ENCODE results near the gene SEMA5B.

SEMA5B gene

DNA sequence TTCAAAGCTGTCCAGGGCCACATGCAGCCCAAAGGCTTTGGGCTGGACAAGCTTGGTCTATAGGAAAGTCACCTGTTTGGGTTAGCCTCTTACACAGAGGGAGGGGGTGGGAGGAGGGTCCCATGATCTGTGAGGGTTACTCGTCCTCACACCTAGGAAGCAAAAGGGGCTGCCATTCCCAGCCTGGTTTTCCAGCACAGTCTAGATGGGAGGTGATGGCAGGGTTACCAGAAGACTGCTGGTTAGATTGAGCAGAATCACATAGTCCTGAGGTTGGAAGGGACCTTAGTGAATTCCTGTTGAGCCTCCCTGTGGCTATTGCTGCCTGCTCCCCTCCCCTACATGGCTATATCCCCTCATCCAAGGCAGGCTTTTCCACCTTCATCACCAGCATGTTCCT lies 101.8 kb downstream of the SEMA5B start:
- H3K36me3 ChIP-seq (ENCODE audit: insufficient read depth, low read length), result no peaks in the 10 kb centered on the region

DNA sequence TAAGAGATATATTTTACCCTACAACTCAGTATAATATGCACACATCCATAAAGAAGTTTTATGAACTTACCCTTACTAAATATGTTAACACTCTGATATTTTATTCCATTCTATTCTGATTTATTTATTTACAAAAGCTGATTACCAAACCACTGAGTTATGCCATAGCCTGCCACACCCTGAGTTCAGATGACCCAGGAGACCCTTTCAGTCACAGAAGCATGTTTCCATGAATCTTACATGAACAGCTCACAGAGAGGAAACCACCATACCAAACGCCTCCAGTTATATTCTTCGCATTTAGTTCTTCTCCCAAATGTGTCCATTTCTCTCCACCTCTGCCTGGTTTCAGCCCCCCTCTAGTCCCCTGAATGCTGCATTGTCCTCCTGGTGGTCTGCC lies 103.5 kb downstream of the SEMA5B start:
- no peak overlapping the region for H3K4me3 ChIP-seq (ENCODE audit: low read depth in 1 of 2, low read length in 2 of 2)
- H3K9ac ChIP-seq (ENCODE audit: low read length), result no peak overlapping the region
- no peak overlapping the region for H3K27ac ChIP-seq (ENCODE audit: low read depth, low read length)
- no peaks in the 10 kb centered on the region for H3K9me3 ChIP-seq (ENCODE audit: low read length)
- H3K36me3 ChIP-seq (ENCODE audit: insufficient read depth, low read length), result no peaks in the 10 kb centered on the region
- peaks cover 16 to 20% of the 10 kb centered on the region in 2 donors for H3K27me3 ChIP-seq (ENCODE audit: control insufficient read depth in 1 of 2, insufficient read depth in 2 of 2, low read length in 2 of 2)
- no peaks in the 10 kb centered on the region for H3K4me1 ChIP-seq (ENCODE audit: insufficient read depth, low read length)

More for the DNA sequence above, 101.8 kb downstream of the SEMA5B start:
- Histone ChIP-seq H3K9ac (ENCODE audit: low read length) (no peak overlapping the region), H3K27ac (ENCODE audit: low read depth, low read length) (no peak overlapping the region), H3K4me3 (ENCODE audit: low read depth in 1 of 2, low read length in 2 of 2) (no peak overlapping the region), H3K9me3 (ENCODE audit: low read length) (no peaks in the 10 kb centered on the region), H3K27me3 (ENCODE audit: control insufficient read depth in 1 of 2, insufficient read depth in 2 of 2, low read length in 2 of 2) (peaks cover 16 to 20% of the 10 kb centered on the region in 2 donors), H3K4me1 (ENCODE audit: insufficient read depth, low read length) (no peaks in the 10 kb centered on the region)

DNA sequence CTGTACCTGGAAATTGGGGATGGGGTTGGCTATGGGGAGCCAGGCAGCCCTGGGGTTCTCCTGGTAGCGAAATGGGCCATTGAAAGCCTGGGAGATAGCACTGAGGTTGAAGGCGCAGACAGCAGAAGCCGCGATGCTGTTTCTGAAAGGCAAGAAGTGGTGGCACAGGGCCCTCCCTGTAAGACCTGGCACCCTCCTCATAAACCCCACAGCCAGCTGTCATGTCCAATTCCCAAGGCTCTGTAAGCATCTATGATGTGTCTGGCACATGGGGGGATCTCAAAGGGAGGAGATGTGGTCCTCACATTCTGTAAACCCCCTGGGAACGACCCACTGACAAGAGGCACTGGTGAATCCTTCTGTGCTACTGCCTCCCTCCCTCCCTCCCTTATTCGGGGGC lies 104.0 kb downstream of the SEMA5B start:
- H3K27me3 ChIP-seq (ENCODE audit: control insufficient read depth in 1 of 2, insufficient read depth in 2 of 2, low read length in 2 of 2), result peaks cover 16 to 20% of the 10 kb centered on the region in 2 donors
- H3K9me3 ChIP-seq (ENCODE audit: low read length), result no peaks in the 10 kb centered on the region
- no peak overlapping the region for H3K27ac ChIP-seq (ENCODE audit: low read depth, low read length)
- H3K4me1 ChIP-seq (ENCODE audit: insufficient read depth, low read length), result no peaks in the 10 kb centered on the region
- no peak overlapping the region for H3K4me3 ChIP-seq (ENCODE audit: low read depth in 1 of 2, low read length in 2 of 2)
- H3K36me3 ChIP-seq (ENCODE audit: insufficient read depth, low read length), result no peaks in the 10 kb centered on the region
- no peak overlapping the region for H3K9ac ChIP-seq (ENCODE audit: low read length)

DNA sequence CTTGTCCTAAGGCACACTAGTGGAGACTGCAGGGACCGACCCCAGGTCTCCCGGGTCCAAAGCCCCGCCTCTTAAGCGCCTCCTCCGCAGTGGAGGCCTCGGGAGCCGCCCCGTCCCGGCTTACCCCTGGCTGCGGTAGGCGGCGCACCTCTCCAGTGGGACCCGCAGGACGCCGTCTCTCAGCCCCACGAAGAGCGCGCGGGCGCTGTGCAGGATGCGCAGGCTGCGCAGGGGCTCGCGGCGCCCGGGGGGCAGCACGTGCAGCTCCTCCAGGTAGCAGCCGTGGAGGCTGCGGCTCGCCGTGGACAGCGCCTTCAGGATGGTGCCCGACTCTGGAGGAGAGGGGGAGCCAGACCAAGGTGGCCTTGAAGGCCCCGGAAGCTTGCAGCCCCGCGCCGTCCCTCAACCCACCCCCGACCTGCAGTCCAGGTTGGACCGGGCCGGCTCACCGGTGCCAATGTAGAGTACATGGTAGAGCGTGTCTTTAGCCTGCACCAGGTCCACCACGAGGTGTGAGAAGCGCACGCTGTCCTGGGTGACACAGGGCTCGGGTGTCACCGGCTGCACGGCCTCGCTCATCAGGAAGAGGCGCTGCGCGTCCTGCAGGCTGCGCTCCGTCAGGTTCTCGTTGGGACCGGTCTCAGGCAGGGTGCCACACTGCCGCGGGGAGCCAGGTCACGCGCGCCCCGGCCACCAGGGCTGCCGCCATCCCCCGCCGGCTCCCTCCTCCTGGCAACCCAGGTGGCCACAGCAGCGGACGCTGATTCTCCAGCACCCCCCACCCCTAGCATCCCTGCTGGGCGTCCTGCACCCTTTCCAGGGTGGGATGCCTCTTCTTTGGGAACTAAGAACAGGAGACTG lies 105.5 kb downstream of the SEMA5B start:
- no peaks in the 10 kb centered on the region for H3K9me3 ChIP-seq (ENCODE audit: low read length)
- H3K4me3 ChIP-seq (ENCODE audit: low read depth in 1 of 2, low read length in 2 of 2), result no peak overlapping the region
- H3K27ac ChIP-seq (ENCODE audit: low read depth, low read length), result no peak overlapping the region
- H3K9ac ChIP-seq (ENCODE audit: low read length), result no peak overlapping the region
- no peaks in the 10 kb centered on the region for H3K36me3 ChIP-seq (ENCODE audit: insufficient read depth, low read length)
- H3K4me1 ChIP-seq (ENCODE audit: insufficient read depth, low read length), result no peaks in the 10 kb centered on the region
- H3K27me3 ChIP-seq (ENCODE audit: control insufficient read depth in 1 of 2, insufficient read depth in 2 of 2, low read length in 2 of 2), result peaks cover 16 to 20% of the 10 kb centered on the region in 2 donors

DNA sequence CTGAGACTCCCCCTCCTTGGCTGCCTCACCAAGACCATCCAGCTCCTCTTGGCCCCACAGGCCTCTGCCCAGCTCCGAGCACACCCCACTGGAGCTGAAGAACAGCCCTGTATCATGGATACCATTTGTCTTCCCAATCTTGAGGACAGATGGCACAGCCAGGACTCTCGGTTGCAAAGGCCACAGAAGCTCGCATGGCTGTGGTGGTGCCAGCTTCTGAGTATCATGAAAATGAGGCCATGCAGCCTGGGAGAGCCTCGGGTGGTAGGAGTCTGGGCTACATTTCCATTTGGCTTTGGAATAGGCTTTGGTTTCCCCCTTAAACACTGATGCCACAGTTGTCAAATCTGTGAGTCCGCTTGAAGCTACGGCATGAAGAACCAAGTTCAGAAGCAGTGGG lies 106.6 kb downstream of the SEMA5B start:
- H3K27ac ChIP-seq (ENCODE audit: low read depth, low read length), result no peak overlapping the region
- H3K4me3 ChIP-seq (ENCODE audit: low read depth in 1 of 2, low read length in 2 of 2), result no peak overlapping the region
- H3K9me3 ChIP-seq (ENCODE audit: low read length), result no peaks in the 10 kb centered on the region
- no peak overlapping the region for H3K9ac ChIP-seq (ENCODE audit: low read length)
- H3K27me3 ChIP-seq (ENCODE audit: control insufficient read depth in 1 of 2, insufficient read depth in 2 of 2, low read length in 2 of 2), result peaks cover 16 to 20% of the 10 kb centered on the region in 2 donors
- no peaks in the 10 kb centered on the region for H3K4me1 ChIP-seq (ENCODE audit: insufficient read depth, low read length)
- no peaks in the 10 kb centered on the region for H3K36me3 ChIP-seq (ENCODE audit: insufficient read depth, low read length)

DNA sequence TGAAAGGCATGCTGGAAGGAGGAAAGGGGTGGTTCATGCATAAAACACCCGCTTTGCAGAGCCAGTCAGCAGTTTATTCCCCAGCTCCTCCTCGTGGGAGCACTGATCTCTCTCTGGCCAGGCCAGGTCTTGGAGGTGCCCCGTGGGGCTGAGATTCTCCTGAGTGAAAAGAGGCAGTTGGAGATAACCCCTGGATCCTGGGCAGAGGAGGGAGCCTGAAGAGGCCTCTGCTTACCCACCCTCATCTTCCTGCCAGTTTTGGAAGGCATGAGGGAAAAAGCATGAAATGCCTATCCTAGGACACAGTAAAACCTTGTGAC lies 108.3 kb downstream of the SEMA5B start:
- no peaks in the 10 kb centered on the region for H3K36me3 ChIP-seq (ENCODE audit: insufficient read depth, low read length)
- no peak overlapping the region for H3K27ac ChIP-seq (ENCODE audit: low read depth, low read length)
- H3K4me3 ChIP-seq (ENCODE audit: low read depth in 1 of 2, low read length in 2 of 2), result no peak overlapping the region
- H3K9ac ChIP-seq (ENCODE audit: low read length), result no peak overlapping the region
- no peaks in the 10 kb centered on the region for H3K4me1 ChIP-seq (ENCODE audit: insufficient read depth, low read length)
- peaks cover 16 to 20% of the 10 kb centered on the region in 2 donors for H3K27me3 ChIP-seq (ENCODE audit: control insufficient read depth in 1 of 2, insufficient read depth in 2 of 2, low read length in 2 of 2)
- no peaks in the 10 kb centered on the region for H3K9me3 ChIP-seq (ENCODE audit: low read length)

DNA sequence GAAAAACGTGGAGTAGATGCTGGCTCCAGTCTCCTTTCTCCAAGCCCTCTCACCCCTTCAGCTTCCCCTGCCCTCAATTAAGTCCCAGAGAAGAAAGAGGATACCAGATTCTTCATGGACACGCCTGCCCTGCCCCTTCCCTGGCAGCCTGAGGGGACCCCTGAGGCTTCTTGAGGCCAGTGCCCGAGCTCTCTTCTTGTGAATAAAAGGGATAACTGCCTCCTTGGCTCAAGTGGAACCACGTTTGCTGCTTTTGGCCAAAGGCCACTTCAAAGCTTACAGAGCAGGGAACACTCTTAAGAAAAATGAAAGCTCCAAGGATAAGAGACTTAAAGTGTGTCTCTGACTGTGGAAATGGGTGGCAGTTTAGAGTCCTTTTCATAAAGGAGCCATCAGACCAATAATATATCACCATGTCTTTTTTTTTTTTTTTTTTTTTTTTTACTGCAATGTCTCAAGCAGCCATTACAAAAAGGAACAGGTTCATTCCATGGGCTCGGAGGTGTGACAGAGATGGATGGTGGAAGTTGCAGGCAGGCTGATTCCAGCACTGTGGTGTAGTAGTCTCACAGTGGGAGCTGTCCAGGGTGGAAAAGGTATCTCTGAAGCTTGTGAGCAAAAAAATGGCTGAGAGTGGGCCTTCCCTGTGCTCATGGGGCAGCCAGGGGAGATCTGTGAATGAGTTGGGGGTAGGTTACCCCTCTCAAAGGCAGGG lies 108.8 kb downstream of the SEMA5B start:
- Histone ChIP-seq H3K9ac (ENCODE audit: low read length) (no peak overlapping the region), H3K4me3 (ENCODE audit: low read depth in 1 of 2, low read length in 2 of 2) (no peak overlapping the region), H3K27ac (ENCODE audit: low read depth, low read length) (no peak overlapping the region), H3K27me3 (ENCODE audit: control insufficient read depth in 1 of 2, insufficient read depth in 2 of 2, low read length in 2 of 2) (peaks cover 16 to 20% of the 10 kb centered on the region in 2 donors), H3K36me3 (ENCODE audit: insufficient read depth, low read length) (no peaks in the 10 kb centered on the region), H3K4me1 (ENCODE audit: insufficient read depth, low read length) (no peaks in the 10 kb centered on the region), H3K9me3 (ENCODE audit: low read length) (no peaks in the 10 kb centered on the region)

DNA sequence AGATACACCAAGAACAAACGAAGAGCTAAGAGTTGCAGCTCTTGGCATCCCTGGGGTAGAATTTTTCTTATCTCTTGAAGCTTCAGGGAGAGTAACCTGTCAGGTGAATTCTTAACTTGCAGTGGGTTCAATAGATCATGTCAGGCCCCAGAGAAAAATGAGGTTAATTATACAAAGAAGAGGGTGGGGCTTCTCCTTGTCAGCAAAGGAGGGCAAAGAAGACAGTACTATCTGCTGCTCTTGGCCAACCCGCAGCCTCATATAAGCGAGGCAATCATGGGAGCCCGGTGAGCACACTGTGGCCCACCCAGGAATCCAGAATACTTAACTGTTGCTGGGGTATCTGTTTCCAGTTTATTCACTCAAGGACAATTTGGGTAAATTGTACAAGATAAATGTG lies 110.2 kb downstream of the SEMA5B start:
- peaks cover 7 to 29% of the 10 kb centered on the region in 2 donors for H3K27me3 ChIP-seq (ENCODE audit: control insufficient read depth in 1 of 2, insufficient read depth in 2 of 2, low read length in 2 of 2)
- H3K27ac ChIP-seq (ENCODE audit: low read depth, low read length), result no peak overlapping the region
- no peaks in the 10 kb centered on the region for H3K4me1 ChIP-seq (ENCODE audit: insufficient read depth, low read length)
- no peak overlapping the region for H3K4me3 ChIP-seq (ENCODE audit: low read depth in 1 of 2, low read length in 2 of 2)
- H3K36me3 ChIP-seq (ENCODE audit: insufficient read depth, low read length), result no peaks in the 10 kb centered on the region
- H3K9ac ChIP-seq (ENCODE audit: low read length), result no peak overlapping the region
- H3K9me3 ChIP-seq (ENCODE audit: low read length), result no peaks in the 10 kb centered on the region

DNA sequence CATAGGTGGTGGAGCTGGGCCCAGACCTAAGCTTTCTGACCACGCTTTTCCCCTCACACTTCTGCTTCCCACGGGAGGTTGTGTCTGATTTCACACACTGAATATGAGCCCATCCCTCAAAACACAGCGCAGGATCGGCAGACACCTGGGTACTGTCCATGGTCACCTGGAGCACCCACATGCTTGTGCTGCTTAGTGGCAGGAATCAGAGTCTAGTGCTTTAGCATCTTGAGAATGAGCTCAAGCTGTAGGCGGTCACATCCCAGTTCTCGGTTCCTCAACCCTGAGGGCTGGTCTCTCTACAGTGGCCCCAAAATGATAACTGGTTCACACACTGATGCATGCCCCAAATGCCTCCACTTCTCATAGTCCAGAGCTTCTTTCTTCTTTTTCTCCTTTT lies 111.0 kb downstream of the SEMA5B start:
- H3K9me3 ChIP-seq (ENCODE audit: low read length), result no peaks in the 10 kb centered on the region
- H3K36me3 ChIP-seq (ENCODE audit: insufficient read depth, low read length), result no peaks in the 10 kb centered on the region
- H3K4me3 ChIP-seq (ENCODE audit: low read depth in 1 of 2, low read length in 2 of 2), result no peak overlapping the region
- no peak overlapping the region for H3K27ac ChIP-seq (ENCODE audit: low read depth, low read length)
- peaks cover 2 to 29% of the 10 kb centered on the region in 2 donors for H3K27me3 ChIP-seq (ENCODE audit: control insufficient read depth in 1 of 2, insufficient read depth in 2 of 2, low read length in 2 of 2)
- no peak overlapping the region for H3K9ac ChIP-seq (ENCODE audit: low read length)
- H3K4me1 ChIP-seq (ENCODE audit: insufficient read depth, low read length), result no peaks in the 10 kb centered on the region

DNA sequence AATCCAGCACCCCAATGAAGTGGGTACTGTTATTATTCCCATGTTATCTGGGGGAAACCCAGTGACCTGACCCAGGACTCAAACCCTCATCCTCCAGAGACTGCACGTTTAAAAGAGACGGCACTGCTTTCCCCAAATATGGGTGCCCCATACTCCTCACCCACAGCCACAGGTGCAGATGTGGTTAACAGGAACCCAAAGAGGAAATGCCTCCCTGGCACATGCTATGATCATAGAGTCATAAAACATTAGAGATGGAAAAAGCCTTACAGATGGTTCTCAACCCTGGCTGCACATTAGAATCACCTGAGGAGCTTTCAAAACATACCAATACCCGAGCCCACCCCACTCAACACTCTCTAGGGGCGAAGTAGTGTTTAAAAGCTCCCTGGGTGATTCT lies 111.5 kb downstream of the SEMA5B start:
- no peaks in the 10 kb centered on the region for H3K36me3 ChIP-seq (ENCODE audit: insufficient read depth, low read length)
- no peak overlapping the region for H3K9ac ChIP-seq (ENCODE audit: low read length)
- no peaks in the 10 kb centered on the region for H3K9me3 ChIP-seq (ENCODE audit: low read length)
- no peak overlapping the region for H3K27ac ChIP-seq (ENCODE audit: low read depth, low read length)
- H3K27me3 ChIP-seq (ENCODE audit: control insufficient read depth in 1 of 2, insufficient read depth in 2 of 2, low read length in 2 of 2), result peaks cover 0 to 30% of the 10 kb centered on the region in 2 donors
- H3K4me3 ChIP-seq (ENCODE audit: low read depth in 1 of 2, low read length in 2 of 2), result no peak overlapping the region
- no peaks in the 10 kb centered on the region for H3K4me1 ChIP-seq (ENCODE audit: insufficient read depth, low read length)

DNA sequence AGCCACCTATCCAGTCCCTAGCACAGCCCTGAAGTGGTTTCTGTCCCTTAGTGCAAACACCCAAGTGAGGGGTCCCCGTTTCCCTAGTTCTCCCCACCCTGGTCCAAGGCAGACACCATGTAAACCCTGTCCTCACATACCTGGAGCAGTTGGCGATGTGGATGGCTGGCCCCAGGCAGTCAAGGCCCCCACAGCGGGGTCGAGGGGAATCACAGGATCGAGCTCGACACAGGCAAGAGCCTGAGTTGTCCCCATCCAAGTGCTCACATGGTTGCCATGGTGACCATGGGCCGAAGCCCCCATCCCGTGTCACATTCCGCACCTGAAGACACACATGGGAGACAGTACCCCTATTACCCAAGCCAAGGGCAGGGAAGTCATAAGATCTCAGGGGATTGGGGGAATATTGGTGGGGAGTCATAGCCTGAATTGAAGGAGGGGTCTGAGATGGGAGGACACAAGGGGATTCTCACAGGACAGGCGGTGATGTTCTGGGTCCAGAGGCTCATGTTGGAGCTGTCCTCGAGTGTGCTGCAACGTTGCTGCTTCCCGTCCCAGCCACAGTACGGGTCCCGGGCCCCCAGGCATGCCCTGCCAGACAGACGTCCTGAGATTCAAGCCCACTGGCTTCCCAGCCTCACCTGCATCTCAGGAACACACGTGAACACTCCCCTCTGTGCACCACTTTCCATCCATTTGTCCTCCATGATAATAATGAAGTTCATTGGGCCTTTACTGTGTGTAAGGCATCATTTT lies 112.1 kb downstream of the SEMA5B start:
- Histone ChIP-seq H3K4me1 (ENCODE audit: insufficient read depth, low read length) (no peaks in the 10 kb centered on the region), H3K9me3 (ENCODE audit: low read length) (no peaks in the 10 kb centered on the region), H3K9ac (ENCODE audit: low read length) (no peak overlapping the region), H3K27ac (ENCODE audit: low read depth, low read length) (no peak overlapping the region), H3K36me3 (ENCODE audit: insufficient read depth, low read length) (no peaks in the 10 kb centered on the region), H3K4me3 (ENCODE audit: low read depth in 1 of 2, low read length in 2 of 2) (no peak overlapping the region), H3K27me3 (ENCODE audit: control insufficient read depth in 1 of 2, insufficient read depth in 2 of 2, low read length in 2 of 2) (peaks cover 0 to 28% of the 10 kb centered on the region in 2 donors)

Data from muscle layer of colon (tissue), 2 donors.